HG03457 (cell line): Measurements from ENCODE around the gene SCN4B.
"Not testable (repeated sequence)": the region's sequence is repeated elsewhere in the genome, so short reads cannot be mapped to it uniquely, and the experiment has no call there.

Experiments used
- ATAC-seq: cut with Tn5 transposase; IDR thresholded peaks from one replicate; pipeline ENCODE4 v1.9.1; 2021; ENCODE audit warnings: moderate number of reproducible peaks; ENCODE audit not compliant: unreplicated experiment

SCN4B gene, protein sequence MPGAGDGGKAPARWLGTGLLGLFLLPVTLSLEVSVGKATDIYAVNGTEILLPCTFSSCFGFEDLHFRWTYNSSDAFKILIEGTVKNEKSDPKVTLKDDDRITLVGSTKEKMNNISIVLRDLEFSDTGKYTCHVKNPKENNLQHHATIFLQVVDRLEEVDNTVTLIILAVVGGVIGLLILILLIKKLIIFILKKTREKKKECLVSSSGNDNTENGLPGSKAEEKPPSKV

GRCh38 chr11:118152552-118153471 is at the start of gene SCN4B:
Gene SCN4B (minus strand): TSS chr11:118152823. CDS start chr11:118152673, 150 bp downstream.
- ATAC-seq: no peak

- no peak for ATAC-seq
These were observed 49.3 kb upstream of the SCN4B start for GRCh38 chr11:118201966-118202365.

DNA sequence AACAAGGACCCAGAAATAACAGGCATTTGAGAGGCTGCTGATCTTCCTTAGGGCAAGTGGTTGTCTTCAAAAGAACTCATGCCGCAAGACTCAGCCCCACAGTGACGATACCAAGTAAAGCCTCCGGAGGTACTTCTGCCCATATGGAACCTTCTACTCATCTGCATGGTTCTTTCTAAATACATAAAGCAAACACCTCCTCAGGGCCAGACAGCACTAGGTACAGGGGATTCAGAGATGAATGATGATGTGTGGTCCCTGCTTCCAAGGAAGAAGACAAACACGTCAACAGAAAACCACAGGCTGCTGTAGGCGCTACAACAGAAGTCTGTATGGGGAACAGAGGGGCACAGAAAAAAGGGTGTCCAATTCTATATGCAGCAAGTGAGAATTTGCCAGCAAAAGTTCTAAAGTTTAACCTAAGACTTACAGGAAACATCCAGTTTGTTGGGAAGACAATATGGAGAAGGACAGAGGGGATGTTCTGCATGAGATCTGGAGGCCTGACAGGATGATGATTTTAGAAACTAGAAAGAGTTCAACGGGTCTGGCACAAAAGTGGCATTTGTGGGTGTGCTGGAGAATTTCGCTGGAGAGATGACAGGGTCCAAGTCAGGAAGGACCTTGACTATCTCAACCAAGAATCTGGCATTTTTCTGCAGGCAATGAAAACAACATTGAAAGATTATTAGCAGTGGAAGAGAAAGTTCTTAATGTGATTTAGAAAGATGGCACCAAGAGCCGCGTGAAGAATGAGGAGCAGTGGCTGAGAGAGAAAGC is 48.5 kb upstream of the SCN4B start:
- ATAC-seq: no peak

DNA sequence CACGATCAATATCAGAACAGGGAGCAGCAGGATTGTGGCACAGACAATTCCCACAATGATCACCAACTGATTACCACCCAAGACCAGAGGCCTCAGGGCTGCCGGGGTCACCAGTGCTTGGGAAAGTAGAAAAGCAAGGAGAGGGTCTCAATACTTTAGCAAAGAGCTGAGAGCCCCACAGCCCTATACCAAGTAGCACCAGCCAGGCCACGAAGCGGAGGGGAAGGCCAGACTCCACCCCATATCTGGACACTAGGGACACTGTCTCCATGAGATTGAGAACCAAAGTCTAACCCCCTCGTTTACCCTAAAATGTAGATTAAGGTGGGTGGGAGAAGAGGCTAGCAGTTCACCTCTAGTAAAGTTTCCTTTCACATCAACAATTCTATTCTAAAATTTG is 47.9 kb upstream of the SCN4B start:
- ATAC-seq: no peak

DNA sequence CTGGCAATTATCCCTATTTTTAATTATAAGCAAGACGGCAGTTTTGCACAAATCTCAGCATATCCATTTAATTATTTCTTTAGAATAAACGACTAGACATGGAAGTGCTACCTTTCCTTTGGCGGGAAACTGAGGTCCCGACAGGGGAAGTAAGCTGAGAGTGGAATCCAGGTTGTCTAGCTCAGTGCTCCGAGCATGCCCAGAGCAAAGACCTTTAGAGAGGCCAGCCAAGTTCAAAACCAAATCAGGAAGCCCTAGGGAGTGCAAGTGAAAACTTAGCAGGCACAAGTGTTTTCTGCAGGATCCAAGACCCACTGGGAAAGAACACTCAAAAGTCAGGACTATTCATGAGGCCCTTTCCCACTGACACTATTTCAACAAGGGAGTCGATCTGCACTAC is 46.5 kb upstream of the SCN4B start:
- no peak for ATAC-seq

DNA sequence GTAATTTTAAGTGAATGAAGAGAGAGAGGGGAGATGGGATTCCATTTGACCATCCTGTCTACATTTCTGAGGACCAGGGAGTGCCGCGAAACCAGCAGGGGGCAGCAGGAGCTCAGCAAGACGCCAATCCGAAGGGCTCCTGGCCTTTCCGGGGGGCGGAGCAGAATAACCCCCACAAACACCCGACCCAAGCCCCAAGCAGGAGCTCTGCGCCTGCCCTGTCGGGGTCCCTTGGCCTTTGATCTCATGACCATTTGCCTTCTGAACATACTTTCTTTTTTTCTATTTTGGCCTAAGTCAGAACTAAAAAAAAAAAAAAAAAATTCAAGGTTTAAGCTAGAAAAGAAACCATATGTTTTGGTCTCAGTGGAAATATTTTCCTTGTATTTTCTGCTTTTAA is 45.7 kb upstream of the SCN4B start:
- no peak for ATAC-seq

DNA sequence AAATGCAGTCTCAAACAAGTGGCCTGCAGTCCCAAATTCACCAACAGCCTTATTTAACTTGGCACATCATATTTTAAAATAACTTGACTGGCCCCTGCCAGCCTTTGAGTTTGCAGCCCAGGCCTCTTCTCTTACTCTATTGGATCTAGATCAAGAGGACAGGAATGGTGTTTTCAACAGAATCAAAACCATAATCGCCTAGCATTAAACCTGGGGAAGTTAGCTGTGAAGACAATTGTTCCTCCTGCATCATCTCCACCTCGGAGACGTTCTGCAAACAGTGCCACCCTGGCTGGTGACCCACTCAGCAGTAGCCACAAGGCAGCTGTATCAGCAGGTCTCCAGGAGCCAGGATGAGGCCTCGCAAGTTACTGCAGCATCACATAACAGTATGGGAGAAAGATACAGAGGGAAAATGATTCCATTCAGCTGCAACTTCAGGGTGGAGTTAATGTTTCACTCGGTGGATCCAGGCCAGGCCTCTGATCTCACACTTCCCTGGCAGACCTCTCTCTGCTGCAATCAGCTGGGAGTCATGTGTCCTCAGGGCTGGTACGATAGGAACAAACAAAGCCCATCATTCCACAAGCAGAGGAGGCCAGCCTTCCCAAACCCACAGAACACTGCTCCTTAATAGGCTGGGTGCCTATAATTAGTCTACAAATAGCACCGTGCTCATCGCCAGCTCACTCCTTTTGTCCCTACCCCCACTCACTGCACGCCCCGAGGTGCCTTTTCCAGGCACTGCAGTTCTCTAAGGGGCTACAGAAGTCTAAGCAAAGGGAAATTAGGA is 42.4 kb upstream of the SCN4B start:
- ATAC-seq: no peak

DNA sequence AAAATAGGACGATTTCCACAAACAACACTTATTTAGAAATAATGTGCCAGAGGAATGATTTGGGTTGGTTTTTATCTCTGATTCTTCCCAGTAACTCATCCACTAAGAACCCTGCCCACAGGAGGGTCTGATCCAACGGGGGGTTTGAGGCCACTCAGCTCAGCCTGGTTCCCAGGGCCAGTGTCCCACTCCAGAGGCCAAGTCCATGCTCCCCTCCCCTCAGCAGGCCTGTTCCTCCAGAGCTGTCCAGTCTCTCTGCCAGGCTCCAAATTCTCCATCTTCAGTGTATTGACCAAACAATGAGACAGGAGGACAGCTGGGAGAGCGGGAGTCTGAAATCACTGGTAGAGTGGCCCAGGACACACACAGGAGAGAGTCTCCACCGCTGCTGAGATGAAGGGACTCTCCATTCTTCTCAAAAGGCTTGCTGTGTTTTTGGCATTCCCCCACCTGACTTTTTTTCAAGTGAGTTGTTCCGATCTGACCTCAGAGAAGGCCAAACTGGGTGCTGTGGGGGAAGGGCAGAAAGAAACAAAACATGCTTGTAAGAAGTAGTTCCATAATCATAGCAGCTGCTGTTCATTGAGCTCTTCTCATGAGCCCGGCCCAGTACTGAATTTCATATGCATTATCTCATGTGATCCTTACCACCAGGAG is 41.4 kb upstream of the SCN4B start:
- no peak for ATAC-seq

DNA sequence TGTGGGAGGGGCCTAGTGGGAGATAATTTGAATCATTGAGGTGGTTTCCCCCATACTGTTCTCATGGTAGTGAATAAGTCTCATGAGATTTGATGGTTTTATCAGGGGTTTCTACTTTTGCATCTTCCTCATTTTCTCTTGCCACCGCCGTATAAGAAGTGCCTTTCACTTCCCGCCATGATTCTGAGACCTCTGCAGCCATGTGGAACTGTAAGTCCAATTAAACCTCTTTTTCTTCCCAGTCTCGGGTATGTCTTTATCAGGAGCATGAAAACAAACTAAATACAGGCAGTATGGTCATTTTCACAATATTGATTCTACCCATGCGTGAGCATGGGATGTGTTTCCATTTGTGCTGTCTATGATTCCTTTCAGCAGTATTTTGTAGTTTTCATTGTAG is 40.2 kb upstream of the SCN4B start:
- ATAC-seq: not testable (repeated sequence)

DNA sequence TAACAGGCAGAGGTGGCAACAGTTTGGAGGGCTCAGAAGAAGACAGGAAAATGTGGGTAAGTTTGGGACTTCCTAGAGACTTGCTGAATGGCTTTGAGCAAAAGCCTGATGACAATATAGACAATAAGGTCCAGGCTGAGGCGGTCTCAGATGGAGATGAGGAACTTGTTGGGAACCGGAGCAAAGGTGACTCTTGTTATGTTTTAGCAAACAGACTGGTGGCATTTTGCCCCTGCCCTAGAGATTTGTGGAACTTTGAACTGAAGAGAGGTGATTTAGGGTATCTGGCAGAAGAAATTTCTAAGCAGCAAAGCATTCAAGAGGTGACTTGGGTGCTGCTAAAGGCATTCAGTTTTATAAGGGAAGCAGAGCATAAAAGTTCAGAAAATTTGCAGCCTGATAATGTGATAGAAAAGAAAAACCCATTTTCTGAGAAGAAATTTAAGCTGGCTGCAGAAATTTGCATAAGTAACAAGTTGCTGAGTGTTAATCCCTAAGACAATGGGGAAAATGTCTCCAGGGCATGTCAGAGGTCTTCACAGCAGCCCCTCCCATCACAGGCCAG is 38.4 kb upstream of the SCN4B start:
- not testable (repeated sequence) for ATAC-seq

DNA sequence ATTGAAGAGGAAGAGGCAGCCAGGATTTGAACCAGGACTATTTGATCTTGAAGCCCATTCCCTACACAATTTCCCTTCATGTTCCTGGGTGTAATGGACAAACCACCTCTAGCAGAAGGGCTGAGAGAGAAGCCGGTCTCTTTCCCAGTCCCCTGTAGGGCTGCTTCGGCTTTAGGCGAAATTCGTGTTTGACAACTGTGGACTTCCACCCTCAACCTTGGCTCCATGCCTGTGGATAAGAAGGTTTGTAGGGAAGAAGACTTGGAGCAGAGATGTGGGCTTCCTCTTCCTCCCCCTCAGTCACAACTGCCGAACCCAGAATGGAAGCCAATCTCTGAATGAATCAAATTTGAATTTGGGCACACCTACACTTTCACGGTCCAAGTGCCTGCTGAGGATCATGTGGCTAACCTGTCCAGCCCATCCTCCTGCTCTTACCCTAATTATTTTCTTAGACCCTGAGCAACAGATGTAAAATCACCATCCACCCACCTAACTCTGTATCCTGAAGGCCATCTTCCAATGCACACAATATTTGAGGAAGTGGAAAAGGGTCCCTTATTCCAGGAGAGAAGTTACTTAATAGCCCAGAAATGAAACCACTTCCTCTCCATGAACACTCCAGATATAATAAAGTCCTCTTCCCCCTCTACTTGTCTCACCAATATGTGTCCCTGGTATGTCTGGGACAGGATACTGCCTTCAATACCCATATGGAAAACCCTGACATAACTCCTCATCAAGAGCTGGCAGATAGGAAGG is 33.9 kb upstream of the SCN4B start:
- ATAC-seq: no peak

DNA sequence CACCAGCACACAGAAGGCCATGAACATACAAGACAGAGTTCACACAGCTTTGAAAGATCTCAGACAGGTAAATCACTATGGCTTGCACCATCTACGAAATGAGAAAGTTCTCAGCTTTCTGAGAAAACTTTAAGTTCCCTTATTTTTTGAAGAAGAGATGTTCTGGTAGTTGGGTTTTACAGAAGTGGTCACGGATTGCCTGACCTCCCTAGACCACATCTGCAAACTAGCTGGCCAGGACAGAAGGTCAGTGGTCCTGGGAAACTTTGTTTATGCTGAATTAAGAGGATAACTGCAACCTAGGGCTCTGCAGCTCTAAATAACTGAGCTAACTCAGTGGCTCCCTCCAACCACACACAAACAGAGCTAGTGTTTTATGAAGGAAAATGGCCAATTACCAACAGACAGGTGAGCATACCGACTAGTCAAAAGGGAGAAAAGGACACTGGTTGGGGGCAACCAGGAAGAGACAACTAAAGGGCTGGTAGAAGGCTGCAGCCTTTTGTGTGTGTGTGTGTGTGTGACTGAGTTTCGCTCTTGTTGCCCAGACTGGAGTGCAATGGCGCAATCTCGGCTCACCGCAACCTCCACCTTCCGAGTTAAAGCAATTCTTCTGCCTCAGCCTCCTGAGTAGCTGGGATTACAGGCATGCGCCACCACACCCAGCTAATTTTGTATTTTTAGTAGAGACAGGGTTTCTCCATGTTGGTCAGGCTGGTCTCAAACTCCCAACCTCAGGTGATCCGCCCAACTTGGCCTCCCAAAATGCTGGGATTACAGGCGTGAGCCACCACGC is 32.4 kb upstream of the SCN4B start:
- no peak for ATAC-seq

GRCh38 chr11:118183691-118184090 is 31.1 kb upstream of the SCN4B start:
- ATAC-seq: not testable (repeated sequence)

DNA sequence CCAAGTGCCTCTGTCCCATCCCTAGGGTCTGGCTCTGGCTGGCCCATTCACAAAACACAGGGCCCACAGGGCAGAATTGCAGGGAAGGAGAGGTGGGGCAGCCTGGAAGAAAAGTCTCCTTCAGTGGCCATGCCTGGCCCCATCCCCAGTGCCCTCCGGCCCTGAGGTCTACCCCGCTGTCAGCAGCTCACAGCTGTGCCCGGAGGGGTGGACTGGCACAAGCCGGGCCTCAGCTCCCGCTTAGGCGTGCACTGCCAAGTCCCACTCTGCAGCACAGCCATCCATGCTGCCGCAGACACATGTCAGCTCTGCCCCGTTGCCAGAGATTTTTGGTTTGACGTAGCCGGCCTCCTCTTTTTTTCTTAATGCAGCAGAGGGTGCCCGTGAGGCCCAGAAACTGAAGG is 27.7 kb upstream of the SCN4B start:
- no peak for ATAC-seq

GRCh38 chr11:118176778-118177134 is 24.1 kb upstream of the SCN4B start:
- no peak for ATAC-seq

DNA sequence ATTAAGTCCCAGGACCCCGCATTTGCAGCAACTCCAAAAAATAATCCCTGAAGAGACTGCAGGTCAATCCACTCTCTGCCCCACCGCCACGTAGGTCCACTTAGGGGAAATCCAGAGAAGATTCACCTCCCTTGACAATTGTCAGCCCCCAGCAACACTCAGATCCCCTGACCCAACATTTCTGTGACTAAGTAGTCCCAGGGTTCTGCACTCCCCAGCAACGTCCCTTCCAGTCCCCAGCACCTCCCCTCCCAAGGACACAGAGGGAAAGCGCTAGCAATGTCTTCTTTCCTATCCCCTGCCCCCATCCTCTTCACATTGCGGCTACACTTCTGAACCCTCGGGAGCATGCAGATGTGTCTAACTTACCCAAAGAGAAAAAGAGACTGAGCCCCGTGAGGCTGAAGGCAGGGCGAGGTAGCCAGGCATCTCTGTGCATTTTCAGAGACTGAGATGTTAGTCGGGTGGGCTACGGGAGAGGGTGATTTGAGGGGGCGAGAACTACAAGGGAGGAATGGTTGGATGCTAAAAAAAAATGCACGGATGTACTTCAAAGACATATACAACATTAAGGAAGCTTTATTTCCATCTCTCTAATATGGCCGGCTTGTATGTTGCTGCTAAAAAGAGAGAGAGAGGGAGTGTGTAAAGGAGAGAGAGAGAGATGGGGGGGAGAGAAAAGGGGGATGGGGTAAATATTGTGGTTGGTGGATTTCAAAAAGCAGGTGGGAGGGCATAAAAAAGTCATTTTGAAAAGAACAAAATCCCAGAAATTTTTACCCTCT is 23.6 kb upstream of the SCN4B start, which contains the start of gene SCN2B:
Gene SCN2B, minus strand, starts transcription at position 647 of the 785 bp plus-strand sequence. Its CDS starts 208 bp downstream, at position 439.
- no peak for ATAC-seq
